Measurements from ENCODE around the gene C3orf20. TPM values are rescaled to one million over a fixed set of nuclear protein-coding genes. Genes with fewer than 3 reads are reported as not detected.

Gene C3orf20
- total and polyA plus RNA-seq, 2 of the 4 experiments (the other 2 are of a cell fraction) = not detected

DNA sequence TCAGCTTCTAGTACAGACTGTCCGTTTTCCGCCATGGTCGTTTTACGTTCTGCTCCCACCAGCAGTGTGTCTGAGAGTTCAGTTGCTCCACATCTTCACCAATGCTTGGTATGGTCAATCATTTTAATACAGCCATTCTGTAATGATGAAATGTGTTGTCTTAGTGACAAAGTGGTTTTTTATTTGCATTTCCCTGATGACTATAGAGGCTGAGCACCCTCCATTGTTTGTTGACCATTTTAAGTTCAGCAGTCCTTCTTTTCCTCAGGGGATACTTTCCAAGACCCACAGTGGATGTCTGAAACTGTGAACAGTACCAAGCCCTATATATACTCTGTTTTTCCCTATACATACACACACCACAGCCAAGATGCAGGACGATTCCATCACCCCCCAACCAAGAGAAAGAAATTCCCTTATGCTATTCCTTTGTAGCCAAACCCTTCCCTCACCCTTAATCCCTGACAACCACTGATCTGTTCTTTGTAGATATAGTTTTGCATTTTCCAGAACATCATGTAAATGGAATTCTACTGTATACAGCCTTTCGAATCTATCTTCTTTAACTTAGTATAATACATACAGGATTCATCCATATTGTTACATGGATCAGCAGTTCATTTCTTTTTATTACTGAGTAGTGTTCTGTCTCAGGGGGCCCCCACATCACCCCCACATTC lies 55.9 kb downstream of the C3orf20 start:
- intact Hi-C loops (cut with micrococcal nuclease) = no loop called here
- Histone ChIP-seq H2AK9ac (replicated peaks; ENCODE audit: low read depth, low read length, poor library complexity) (no peak overlapping the region), H2BK5ac (ENCODE audit: low read depth, low read length, poor library complexity, severe bottlenecking) (no peak overlapping the region), H2BK20ac (ENCODE audit: low read depth, low read length) (no peak overlapping the region), H2BK15ac (ENCODE audit: low read depth, low read length) (no peak overlapping the region), H3K14ac (replicated peaks; ENCODE audit: low read depth, low read length) (no peak overlapping the region), H4K91ac (ENCODE audit: insufficient read depth, low read depth, low read length) (no peak overlapping the region), H3K56ac (ENCODE audit: extremely low read depth, insufficient read depth, low read length) (no peak overlapping the region), H2BK120ac (ENCODE audit: low read depth, low read length) (no peak overlapping the region), H3K9ac (ENCODE audit: low read depth, low read length) (no peak overlapping the region), H3K9me3 (ENCODE audit: control insufficient read depth, insufficient read depth, low read length) (no peaks in the 10 kb centered on the region), H2AK5ac (ENCODE audit: low read depth, low read length) (no peak overlapping the region), H4K8ac (ENCODE audit: low read depth in 2 of 2, low read length in 2 of 2) (no peak overlapping the region), H3K9me1 (ENCODE audit: insufficient read depth, low read length) (no peaks in the 10 kb centered on the region), H3K4me2 (ENCODE audit: low read depth, low read length) (no peak overlapping the region), H3K27me3 (ENCODE audit: control insufficient read depth, insufficient read depth, low read length) (peaks cover 4% of the 10 kb centered on the region; the same call in 1 of the 2 replicates), H3K4me1 (ENCODE audit: control insufficient read depth, insufficient read depth, low read length) (peaks cover 7% of the 10 kb centered on the region; the same call in 1 of the 2 replicates), H3K23ac (ENCODE audit: low read depth, low read length) (no peak overlapping the region), H3K18ac (ENCODE audit: low read depth, low read length) (no peak overlapping the region), H3K4ac (ENCODE audit: low read depth, low read length) (no peak overlapping the region), H2AFZ (replicated peaks; ENCODE audit: low read length, poor library complexity) (no peak overlapping the region), H3K36me3 (ENCODE audit: control insufficient read depth, insufficient read depth, low read length) (no peaks in the 10 kb centered on the region), H3K79me1 (ENCODE audit: low read depth in 1 of 2, low read length in 2 of 2) (no peaks in the 10 kb centered on the region), H3K27ac (ENCODE audit: insufficient read depth, low read length) (no peak overlapping the region), H4K20me1 (ENCODE audit: insufficient read depth, low read length) (0 out of 2 replicates have a peak, but pooled peaks cover 4% of the 10 kb centered on the region), H3K4me3 (ENCODE audit: insufficient read depth, low read depth, low read length) (no peak overlapping the region), H4K5ac (ENCODE audit: low read depth, low read length) (no peak overlapping the region)
- ChIA-PET POLR2A (ENCODE audit: unreplicated experiment) (no interaction called here), CTCF (no interaction called here)
- in situ Hi-C loops (cut with MboI; ENCODE audit: low sequenced_read_pairs) = no loop called here
- TF ChIP-seq MAFK (IDR thresholded peaks at IDR 0.05; ENCODE audit: low read depth, low read length) (no peak), NFE2L2 (IDR thresholded peaks at IDR 0.05; ENCODE audit: low read depth, low read length) (no peak), RCOR1 (IDR thresholded peaks at IDR 0.05; ENCODE audit: insufficient replicate concordance, low read length) (no peak), POLR2A (IDR thresholded peaks at IDR 0.05; ENCODE audit: low read depth, low read length) (no peak)
- DNase-seq (no peak), ATAC-seq (ENCODE audit: low read depth) (no peak)
- BruUV-seq (replicated peaks) = no TSS peak
- no CpG with 5 or more reads among the region's 6 CpGs for WGBS, 2 experiments (ENCODE audit: extremely low coverage in 2 of 2, insufficient read length in 1 of 2)
- dilution Hi-C loops (cut with HindIII; ENCODE audit: low sequenced_read_pairs, unreplicated experiment) = no loop called here
